RPMI8226 (cell line): ENCODE data around the gene BIRC6.

ENCODE experiments used
- DNase-seq: peaks from one replicate; pipeline ENCODE4 v3.0.0-alpha.2; 2015

The BIRC6 gene

DNA sequence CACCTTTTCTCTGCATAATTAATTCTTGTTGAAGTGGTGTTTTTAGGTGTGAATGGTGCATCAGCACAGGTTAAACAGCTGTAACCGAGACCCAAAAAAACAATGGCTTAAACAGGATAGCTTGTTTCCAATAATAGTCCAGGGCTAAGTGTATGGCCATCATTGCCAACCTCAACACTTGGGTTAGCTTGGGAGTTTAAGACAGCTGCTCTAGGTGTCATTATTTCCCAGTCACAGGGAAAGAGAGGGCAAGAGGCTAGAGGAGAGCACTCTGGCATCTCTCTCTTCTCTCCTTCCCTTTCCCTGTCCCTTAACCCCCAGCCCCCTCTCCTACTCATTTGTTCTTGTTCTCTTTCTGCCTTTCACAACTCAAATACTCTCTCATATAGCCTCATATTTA is 21.1 kb downstream of the BIRC6 start:
- DNase-seq = no peak

GRCh38 chr2:32379352-32379751 is 22.5 kb downstream of the BIRC6 start:
- no peak for DNase-seq

GRCh38 chr2:32383858-32384257 is 27.0 kb downstream of the BIRC6 start:
- DNase-seq = no peak

DNA sequence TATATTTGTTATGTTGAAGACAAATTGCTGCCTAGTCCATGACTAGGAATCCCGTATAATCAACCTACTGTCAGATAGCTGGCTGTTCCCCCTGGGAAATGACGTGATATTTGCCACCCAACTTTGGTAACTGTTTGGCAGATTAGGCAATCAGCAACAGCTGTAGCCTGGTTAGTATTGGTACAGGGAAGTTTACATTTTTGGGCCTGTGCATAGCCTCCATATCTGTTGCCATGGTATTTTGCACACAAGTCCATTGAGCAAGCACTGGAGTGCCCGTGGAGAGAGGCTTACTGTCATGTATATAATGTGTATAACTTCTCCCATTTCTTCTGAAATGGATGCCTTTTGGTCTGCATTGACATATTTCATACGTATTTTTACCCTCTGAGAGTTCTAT is 27.7 kb downstream of the BIRC6 start:
- no peak for DNase-seq

GRCh38 chr2:32386739-32387138 is 29.9 kb downstream of the BIRC6 start:
- DNase-seq = no peak

DNA sequence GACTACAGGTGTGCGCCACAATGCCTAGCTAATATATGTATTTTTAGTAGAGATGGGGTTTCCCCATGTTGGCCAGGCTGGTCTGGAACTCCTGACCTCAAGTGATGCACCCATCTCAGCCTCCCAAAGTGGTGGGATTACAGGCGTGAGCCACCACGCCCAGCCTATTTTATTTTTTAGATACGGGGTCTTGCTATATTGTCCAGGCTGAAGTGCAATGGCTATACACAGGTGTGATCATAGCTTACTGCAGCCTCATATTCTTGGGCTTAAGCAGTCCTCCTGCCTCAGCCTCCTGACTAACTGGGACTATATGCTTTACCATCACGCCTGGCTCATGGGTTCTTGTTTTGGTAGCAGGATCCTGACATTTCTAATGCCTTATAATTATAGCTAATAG is 42.4 kb downstream of the BIRC6 start:
- DNase-seq = no peak

DNA sequence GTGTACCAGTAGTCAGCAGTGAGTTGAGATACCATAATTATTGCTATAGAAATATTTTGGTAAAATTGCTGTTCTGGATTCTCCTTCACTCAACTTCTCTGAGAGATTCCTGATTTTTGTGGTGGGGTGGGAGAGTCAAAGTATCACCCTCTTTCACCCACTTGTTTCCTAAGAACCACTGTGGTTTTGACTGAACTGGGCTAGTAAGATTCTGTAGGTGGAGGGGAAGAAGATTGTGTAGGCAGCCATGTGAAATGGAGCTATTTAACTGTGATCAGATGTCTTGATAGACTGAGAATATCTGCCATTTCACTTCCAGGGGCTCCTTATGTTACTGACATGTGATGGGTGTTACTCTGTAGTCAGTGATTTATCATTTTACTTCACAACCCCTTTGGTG is 45.3 kb downstream of the BIRC6 start:
- DNase-seq = no peak

GRCh38 chr2:32403782-32404181 is 47.0 kb downstream of the BIRC6 start:
- no peak for DNase-seq

DNA sequence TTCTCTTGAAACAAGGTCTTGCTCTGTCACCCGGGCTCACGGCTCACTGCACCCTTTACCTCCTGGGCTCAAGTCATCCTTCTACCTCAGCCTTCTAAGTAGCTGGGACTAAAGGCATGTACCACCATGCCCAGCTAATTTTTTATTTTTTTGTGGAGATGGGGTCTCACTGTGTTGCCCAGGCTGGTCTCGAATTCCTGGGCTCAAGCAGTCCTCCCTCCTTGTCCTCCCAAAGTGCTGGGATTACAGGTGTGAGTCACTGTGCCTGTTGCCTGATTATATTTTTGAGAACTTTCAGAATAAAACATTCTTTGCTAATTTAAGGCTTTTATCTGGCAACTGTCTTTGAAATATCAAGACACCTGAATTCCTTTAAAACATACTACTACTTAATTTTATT is 47.9 kb downstream of the BIRC6 start:
- DNase-seq = no peak

DNA sequence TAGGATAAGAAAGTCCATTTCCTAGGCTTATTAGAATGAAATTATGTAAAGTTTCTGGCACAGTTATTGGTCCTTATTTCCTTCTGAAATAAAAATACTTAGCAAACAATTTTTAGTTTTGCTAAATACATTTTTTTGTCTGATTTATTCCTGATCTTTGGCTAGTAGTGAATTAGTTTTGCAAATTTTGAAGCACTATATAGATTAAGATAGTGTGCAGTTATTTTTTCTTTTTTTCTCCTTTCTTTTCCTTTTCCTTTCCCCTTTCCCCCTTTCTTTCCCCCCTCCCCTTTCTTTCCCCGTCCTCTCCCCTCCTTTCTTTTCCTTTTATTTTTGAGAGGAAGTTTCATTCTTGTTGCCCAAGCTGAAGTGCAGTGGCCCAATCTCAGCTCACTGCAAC is 59.7 kb downstream of the BIRC6 start:
- DNase-seq = no peak

- no peak for DNase-seq
Observed at GRCh38 chr2:32417659-32418058, 60.8 kb downstream of the BIRC6 start.

GRCh38 chr2:32418778-32419177 is 62.0 kb downstream of the BIRC6 start:
- DNase-seq = no peak

GRCh38 chr2:32422133-32422532 is 65.3 kb downstream of the BIRC6 start:
- no peak for DNase-seq

DNA sequence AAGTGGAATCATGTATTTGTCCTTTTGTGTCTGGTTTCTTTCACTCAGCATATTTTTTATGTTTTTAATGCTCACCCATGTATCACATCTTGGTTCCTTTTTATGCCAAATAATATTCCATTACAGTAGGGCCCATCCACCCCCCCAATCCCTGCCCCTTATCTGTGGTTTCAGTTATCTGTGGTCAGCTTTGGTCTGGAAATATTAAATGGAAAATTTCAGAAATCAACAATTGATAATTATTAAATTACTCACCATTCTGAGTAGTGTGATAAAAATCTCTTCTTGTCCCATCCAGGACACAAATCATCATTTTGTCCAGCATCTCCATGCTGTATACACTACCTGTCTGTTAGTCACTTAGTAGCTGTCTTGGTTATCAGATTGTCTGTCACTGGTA is 66.7 kb downstream of the BIRC6 start:
- DNase-seq = no peak

DNA sequence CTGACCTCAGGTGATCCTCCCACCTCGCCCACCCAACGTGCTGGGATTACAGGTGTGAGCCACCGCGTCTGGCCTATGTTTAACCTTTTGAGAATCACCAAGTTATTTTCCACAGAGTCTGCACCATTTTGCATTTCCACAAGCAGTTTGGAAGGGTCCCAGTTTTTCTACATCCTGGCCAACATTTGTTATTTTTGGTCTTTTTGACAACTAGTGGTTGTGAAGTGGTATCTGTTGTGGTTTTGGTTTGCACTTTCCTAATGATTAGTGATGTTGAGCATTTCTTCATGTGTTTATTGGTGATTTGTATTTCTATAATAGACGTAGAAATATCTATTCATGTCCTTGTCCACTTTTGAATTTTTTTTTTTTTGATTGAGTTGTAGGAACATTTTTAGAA is 67.9 kb downstream of the BIRC6 start:
- no peak for DNase-seq

DNA sequence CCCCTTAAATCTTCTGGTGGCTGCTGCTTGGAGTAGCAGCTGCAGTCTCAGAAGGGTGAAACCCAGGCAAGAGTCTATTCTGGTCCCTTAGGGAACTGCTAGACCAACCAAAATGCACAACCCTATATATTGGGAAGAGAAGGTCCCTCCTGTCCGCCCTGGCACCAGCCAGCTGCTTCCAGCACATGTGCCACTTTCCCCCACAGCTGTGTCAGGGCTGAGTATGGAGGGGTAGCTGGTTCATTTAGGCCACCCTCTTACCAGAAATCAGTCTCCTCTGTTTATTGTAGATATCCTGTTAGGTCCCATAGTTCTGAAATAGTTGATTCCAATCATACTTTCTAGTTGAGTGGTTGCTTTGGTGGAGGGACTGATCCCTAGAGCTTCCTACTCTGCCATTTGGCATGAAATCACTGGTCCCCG is 68.9 kb downstream of the BIRC6 start:
- no peak for DNase-seq

- DNase-seq = no peak
Observed at GRCh38 chr2:32427672-32428610, 71.1 kb downstream of the BIRC6 start.

DNA sequence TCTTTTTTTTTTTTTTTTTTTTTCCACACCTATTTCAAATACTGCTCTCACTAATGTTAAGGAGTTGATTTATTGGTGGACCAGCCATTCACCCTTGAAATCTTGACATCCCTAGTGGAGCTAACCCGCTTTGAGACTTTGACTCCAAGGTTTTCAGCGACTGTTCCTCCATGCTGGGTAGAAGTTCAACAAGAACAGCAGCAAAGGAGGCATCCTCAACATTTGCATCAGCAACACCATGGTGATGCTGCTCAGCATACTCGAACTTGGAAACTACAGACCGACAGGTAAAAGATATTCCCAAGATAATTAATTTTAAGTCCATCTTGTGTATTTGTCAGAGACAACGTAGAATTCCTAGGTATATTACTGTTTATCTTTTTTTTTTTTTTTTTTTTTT is 74.0 kb downstream of the BIRC6 start:
- no peak for DNase-seq

- no peak for DNase-seq
Observed at GRCh38 chr2:32436150-32436549, 79.3 kb downstream of the BIRC6 start.

GRCh38 chr2:32442020-32442467 is 85.2 kb downstream of the BIRC6 start:
- DNase-seq = no peak

DNA sequence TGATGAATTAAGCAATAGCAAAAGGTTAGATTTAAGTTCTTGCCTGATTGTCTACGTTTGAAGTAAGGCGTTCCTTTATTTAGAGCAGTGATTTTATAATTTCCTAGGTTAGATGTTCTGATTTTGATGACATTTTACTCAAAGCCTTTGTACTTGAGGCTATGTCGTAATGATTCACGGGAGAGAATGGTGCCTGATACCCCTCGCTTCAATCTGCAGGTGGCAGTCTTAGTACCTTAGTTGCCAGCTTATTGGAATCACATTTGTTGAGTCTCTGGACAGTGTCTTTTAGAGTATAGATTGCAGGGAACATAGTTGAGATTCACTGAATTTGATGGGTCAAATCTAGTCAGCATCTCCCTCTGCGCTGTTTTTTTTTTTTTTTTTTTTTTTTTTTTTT is 89.5 kb downstream of the BIRC6 start:
- no peak for DNase-seq

DNA sequence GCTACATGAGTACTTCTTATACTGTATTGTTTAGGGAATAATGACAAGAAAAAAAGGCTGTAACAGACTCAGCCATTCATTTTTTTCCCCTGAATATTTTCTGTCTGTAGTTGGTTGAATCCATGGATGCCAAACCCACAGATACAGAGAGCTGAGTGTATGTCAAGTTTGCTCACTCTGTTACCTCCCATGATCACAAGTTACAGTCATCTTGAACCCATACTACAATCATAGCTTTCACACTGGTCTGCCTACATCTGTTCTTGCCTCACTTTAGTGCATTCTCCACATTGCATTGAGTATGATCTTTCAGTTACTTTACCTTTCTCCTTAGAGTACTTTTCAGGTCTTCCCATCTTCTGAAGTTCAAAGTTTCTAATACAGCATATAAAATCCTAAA is 94.0 kb downstream of the BIRC6 start:
- DNase-seq = no peak

DNA sequence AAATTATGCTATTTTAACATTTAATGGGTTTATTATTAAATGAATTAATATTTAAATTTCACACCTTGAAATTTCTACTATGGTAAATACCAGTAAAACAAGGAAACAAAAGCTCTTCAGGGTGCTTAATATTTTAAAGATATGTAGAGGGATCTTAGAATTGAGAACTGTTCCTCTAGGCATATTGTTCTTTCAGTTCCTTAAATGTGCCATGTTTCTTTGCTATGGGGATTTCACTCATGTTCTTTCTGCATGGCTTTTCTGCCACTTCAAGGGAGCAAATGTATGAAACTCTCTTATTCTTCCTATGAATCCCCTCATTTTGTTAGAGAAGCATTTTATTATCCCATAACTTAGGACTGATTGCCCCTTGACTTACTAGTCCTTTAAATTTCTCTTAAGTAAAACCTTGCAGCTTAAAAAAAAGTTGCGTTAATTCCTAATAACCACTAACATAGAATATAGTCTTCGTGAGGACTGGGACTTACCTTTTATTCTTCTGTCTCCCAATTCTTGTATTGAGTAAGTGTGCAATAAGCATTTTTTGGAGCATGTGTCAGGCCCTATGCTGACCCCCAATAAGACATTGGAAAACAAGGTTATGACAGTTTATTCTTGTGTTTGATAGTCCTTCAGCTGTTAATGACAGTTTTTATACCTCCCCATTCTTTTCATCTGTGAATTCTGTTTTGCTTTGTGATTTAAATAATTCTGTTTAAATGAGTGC is 95.7 kb downstream of the BIRC6 start:
- DNase-seq = peak; percentile 21
